CD14-positive monocyte (primary cell): Measurements from ENCODE around the gene GIMAP8. TPM values are rescaled to one million over a fixed set of nuclear protein-coding genes. Genes with fewer than 3 reads are reported as not detected.

Source experiments
- DNase-seq, 3 donors: peaks; one replicate each; pipeline ENCODE4 v3.0.0-alpha.2; 2011 to 2022
- H2AFZ ChIP-seq: 2 replicates; pipeline ENCODE4 v1.6.0; 2012; ENCODE audit warnings: mild to moderate bottlenecking, low read depth, low read length, inconsistent platforms; ENCODE audit not compliant: insufficient read depth, poor library complexity, severe bottlenecking
- H3K27ac ChIP-seq, 2 donors: 1 replicate in 1 of 2; 2 replicates in 1 of 2; pipeline ENCODE4 v1.5.1; 2012 to 2013; ENCODE audit warnings: low read length in 2 of 2, control low read depth in 1 of 2, inconsistent platforms in 1 of 2, low read depth in 1 of 2, mild to moderate bottlenecking in 1 of 2
- H3K27me3 ChIP-seq, 2 donors: one replicate each; pipeline versions ENCODE4 v1.6.0 to v1.6.1; 2011 to 2013; ENCODE audit warnings: low read length in 2 of 2; ENCODE audit not compliant: control insufficient read depth in 2 of 2, insufficient read depth in 2 of 2
- H3K36me3 ChIP-seq, 2 donors: replicated peaks in 1 of 2; 1 replicate in 1 of 2; 2 replicates in 1 of 2; pipeline versions ENCODE4 v1.5.1 to v1.6.1; 2012 to 2013; ENCODE audit warnings: low read length in 2 of 2, control low read depth in 1 of 2, inconsistent platforms in 1 of 2, mild to moderate bottlenecking in 1 of 2; ENCODE audit not compliant: insufficient read depth in 2 of 2, control insufficient read depth in 1 of 2
- H3K4me1 ChIP-seq, 2 donors: 1 replicate in 1 of 2; 2 replicates in 1 of 2; pipeline versions ENCODE4 v1.5.1 to v1.6.1; 2012 to 2013; ENCODE audit warnings: low read length in 2 of 2, control low read depth in 1 of 2, inconsistent platforms in 1 of 2, mild to moderate bottlenecking in 1 of 2, moderate library complexity in 1 of 2; ENCODE audit not compliant: insufficient read depth in 2 of 2, control insufficient read depth in 1 of 2
- H3K4me2 ChIP-seq: replicated peaks from 2 replicates; pipeline ENCODE3; 2012; ENCODE audit warnings: low read length, moderate library complexity, mild to moderate bottlenecking; ENCODE audit not compliant: poor library complexity, severe bottlenecking; ENCODE audit errors: extremely low read depth
- H3K4me3 ChIP-seq, 3 experiments: fragments of 200-600 bp in 1 of 3; sonication (generic) in 1 of 3; replicated peaks in 1 of 3; 1 replicate in 2 of 3; 2 replicates in 1 of 3; pipeline ENCODE4 v1.5.1; 2011 to 2013; ENCODE audit warnings: low read length in 3 of 3, mild to moderate bottlenecking in 3 of 3, control low read depth in 2 of 3, low read depth in 2 of 3, inconsistent platforms in 1 of 3, moderate library complexity in 1 of 3
- H3K79me2 ChIP-seq: 2 replicates; pipeline ENCODE4 v1.6.0; 2012; ENCODE audit warnings: mild to moderate bottlenecking, control low read depth, inconsistent platforms, low read length, moderate library complexity; ENCODE audit not compliant: insufficient read depth
- H3K9ac ChIP-seq: 2 replicates; pipeline ENCODE4 v1.6.0; 2017; ENCODE audit warnings: low read length, mild to moderate bottlenecking; ENCODE audit not compliant: insufficient read depth, poor library complexity, severe bottlenecking
- H3K9me3 ChIP-seq, 2 donors: replicated peaks in 1 of 2; 1 replicate in 1 of 2; 2 replicates in 1 of 2; pipeline versions ENCODE4 v1.5.1 to v1.6.1; 2012 to 2013; ENCODE audit warnings: low read length in 2 of 2, control low read depth in 1 of 2; ENCODE audit not compliant: control insufficient read depth in 1 of 2, insufficient read depth in 1 of 2
- H4K20me1 ChIP-seq: 2 replicates; pipeline ENCODE4 v1.6.0; 2012; ENCODE audit warnings: mild to moderate bottlenecking, low read length, control low read depth, moderate library complexity; ENCODE audit not compliant: insufficient read depth
- H3K27ac Mint-ChIP-seq, 7 donors: one replicate each; pipeline ENCODE4 v1.8.0; 2020; ENCODE audit warnings: mild to moderate bottlenecking in 7 of 7, mixed read lengths in 7 of 7, moderate library complexity in 6 of 7, inconsistent platforms in 2 of 7
- H3K27me3 Mint-ChIP-seq, 3 donors: one replicate each; pipeline ENCODE4 v1.8.0; 2021 to 2022; ENCODE audit warnings: low read depth in 3 of 3, mild to moderate bottlenecking in 3 of 3, mixed read lengths in 3 of 3, moderate library complexity in 3 of 3, inconsistent platforms in 1 of 3
- H3K36me3 Mint-ChIP-seq, 2 donors: one replicate each; pipeline ENCODE4 v1.8.0; 2020; ENCODE audit warnings: mixed read lengths in 2 of 2, inconsistent platforms in 1 of 2, mild to moderate bottlenecking in 1 of 2
- H3K4me1 Mint-ChIP-seq: one replicate; pipeline ENCODE4 v1.8.0; 2020; ENCODE audit warnings: mild to moderate bottlenecking, mixed read lengths
- H3K4me3 Mint-ChIP-seq, 2 donors: one replicate each; pipeline ENCODE4 v1.8.0; 2020; ENCODE audit warnings: mild to moderate bottlenecking in 2 of 2, mixed read lengths in 2 of 2, moderate library complexity in 1 of 2
- H3K9me3 Mint-ChIP-seq, 7 donors: one replicate each; pipeline ENCODE4 v1.8.0; 2020 to 2022; ENCODE audit warnings: mixed read lengths in 7 of 7, mild to moderate bottlenecking in 6 of 7, moderate library complexity in 6 of 7, inconsistent platforms in 2 of 7
- CTCF ChIP-seq: fragments of 200-600 bp; IDR thresholded peaks from one replicate; pipeline ENCODE4 v1.8.0; 2022; ENCODE audit warnings: antibody characterized with exemption, mild to moderate bottlenecking
- WGBS: methylation state at CpG from one replicate; pipeline ENCODE4 v1.1.5; 2013; ENCODE audit warnings: missing lambda C conversion rate; ENCODE audit not compliant: insufficient coverage; 5-methylcytosine and 5-hydroxymethylcytosine counted together
- intact Hi-C, 2 donors: fragments of 100-400 bp; cut with micrococcal nuclease; formaldehyde crosslinking; loops; one replicate each; pipeline versions ENCODE4 v1.15.0 to v1.15.1; 2023
- polyA plus RNA-seq, 3 donors: library from polyadenylated mRNA; depleted of rRNA in 1 of 3; unstranded in 2 of 3; stranded (reverse) in 1 of 3; fragments of 300-500 nt in 2 of 3; fragments of >200 nt in 1 of 3; fragmentation: Illumina TruSeq in 2 of 3; gene quantifications; 1 replicate in 2 of 3; 2 replicates in 1 of 3; pipeline ENCODE4 v1.2.3, GENCODE V29; 2012 to 2021

GIMAP8 gene
- polyA plus RNA-seq, 3 donors, result 12.0 to 26.8 (median 22.5) TPM

- H3K4me3 ChIP-seq, result peak overlapping the region in 2 of 3 experiments; percentile 3 to 100
- intact Hi-C loops, result no loop called here
- peak overlapping the region; percentile 4 for H2AFZ ChIP-seq
- peaks cover 0 to 6% (median 3%) of the 10 kb centered on the region in 3 donors for H3K27me3 Mint-ChIP-seq
- WGBS, result 0% methylated on average over 6 of the region's 6 CpGs
- H3K79me2 ChIP-seq, result peaks cover 41% of the 10 kb centered on the region
- peaks cover 13% of the 10 kb centered on the region in 2 donors for H3K36me3 Mint-ChIP-seq
- TF ChIP-seq CTCF, result peak; percentile 98
- no peaks in the 10 kb centered on the region for H3K9me3 ChIP-seq
- peak; percentile 61 to 77 (median 77) for DNase-seq
- H3K27ac Mint-ChIP-seq, result peak overlapping the region in 6 of 7 donors; percentile 12 to 96 (median 80)
- peaks cover 24% of the 10 kb centered on the region for H4K20me1 ChIP-seq
- peaks cover 34 to 44% of the 10 kb centered on the region in 2 donors for H3K4me1 ChIP-seq
- peaks cover 0 to 5% (median 0%) of the 10 kb centered on the region in 7 donors for H3K9me3 Mint-ChIP-seq
- H3K36me3 ChIP-seq, result peaks cover 0 to 7% of the 10 kb centered on the region in 2 donors
- peaks cover 52% of the 10 kb centered on the region for H3K4me1 Mint-ChIP-seq
- H3K27me3 ChIP-seq, result no peaks in the 10 kb centered on the region
- H3K4me3 Mint-ChIP-seq, result peak overlapping the region; percentile 62 to 77
- H3K9ac ChIP-seq, result no peak overlapping the region
- peak overlapping the region; percentile 95 for H3K4me2 ChIP-seq
- peak overlapping the region in 1 of 2 donors; percentile 87 for H3K27ac ChIP-seq
These were observed 1.7 kb upstream of the GIMAP8 start for GRCh38 chr7:150448789-150449147.

DNA sequence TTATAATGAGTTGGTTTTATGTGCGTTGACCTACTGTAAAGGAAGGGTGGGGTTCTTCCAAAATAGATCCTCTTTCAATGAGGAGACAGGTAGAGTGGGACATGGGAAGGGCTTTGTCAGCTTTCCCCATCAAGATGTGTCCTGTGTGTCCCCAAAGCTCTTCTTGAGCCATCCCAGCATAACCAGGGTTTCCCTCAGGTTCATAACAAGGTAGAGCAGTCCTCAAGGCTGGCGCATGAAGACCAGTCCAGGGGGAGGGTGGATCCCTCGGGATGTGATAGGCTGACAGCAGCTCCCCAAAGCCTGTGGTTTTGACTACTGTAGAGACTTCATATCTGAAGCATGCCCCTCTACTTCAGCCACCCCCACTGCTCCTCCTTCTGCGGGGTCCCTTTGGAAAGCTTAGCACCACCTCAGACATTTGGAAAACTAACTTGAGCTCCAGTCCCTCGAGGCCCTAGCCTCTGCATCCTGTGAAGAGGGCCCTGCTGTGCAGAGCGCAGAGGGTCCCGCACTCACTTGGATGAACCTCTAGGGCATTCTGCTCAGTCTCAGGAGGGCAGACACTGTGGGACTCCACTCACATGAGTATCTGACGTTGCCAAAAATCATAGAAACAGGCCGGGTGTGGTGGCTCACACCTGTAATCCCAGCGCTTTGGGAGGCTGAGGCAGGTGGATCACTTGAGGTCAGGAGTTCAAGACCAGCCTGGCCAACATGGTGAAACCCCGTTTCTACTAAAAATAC, 1.1 kb upstream of the GIMAP8 start:
- DNase-seq, result no peak

More for the DNA sequence above, 1.1 kb upstream of the GIMAP8 start:
- peak overlapping the region; percentile 90 to 97 (median 96) for H3K27ac Mint-ChIP-seq
- peaks cover 0 to 7% (median 3%) of the 10 kb centered on the region in 7 donors for H3K9me3 Mint-ChIP-seq
- Histone ChIP-seq H3K27me3 (no peaks in the 10 kb centered on the region), H3K4me1 (peaks cover 40 to 51% of the 10 kb centered on the region in 2 donors), H3K4me2 (peak overlapping the region; percentile 95), H3K4me3 (peak overlapping the region in 2 of 3 experiments; percentile 3 to 100), H3K36me3 (peaks cover 6 to 14% of the 10 kb centered on the region in 2 donors), H3K79me2 (peaks cover 47% of the 10 kb centered on the region), H3K27ac (peak overlapping the region; percentile 79 to 87), H4K20me1 (peaks cover 30% of the 10 kb centered on the region), H3K9ac (no peak overlapping the region), H2AFZ (no peak overlapping the region), H3K9me3 (no peaks in the 10 kb centered on the region)
- WGBS, result 82% methylated on average over 7 of the region's 11 CpGs
- H3K36me3 Mint-ChIP-seq, result peaks cover 19% of the 10 kb centered on the region in 2 donors
- H3K27me3 Mint-ChIP-seq, result peaks cover 0 to 3% (median 0%) of the 10 kb centered on the region in 3 donors
- intact Hi-C loops, result no loop called here
- H3K4me1 Mint-ChIP-seq, result peaks cover 56% of the 10 kb centered on the region
- no peak for TF ChIP-seq CTCF
- peak overlapping the region; percentile 100 for H3K4me3 Mint-ChIP-seq
